Measurements from ENCODE around the gene BCL11A. TPM values are rescaled to one million over a fixed set of nuclear protein-coding genes. Genes with fewer than 3 reads are reported as not detected.

BCL11A gene
- total RNA-seq, 1 donor from 2014 or later = 0.67 TPM

DNA sequence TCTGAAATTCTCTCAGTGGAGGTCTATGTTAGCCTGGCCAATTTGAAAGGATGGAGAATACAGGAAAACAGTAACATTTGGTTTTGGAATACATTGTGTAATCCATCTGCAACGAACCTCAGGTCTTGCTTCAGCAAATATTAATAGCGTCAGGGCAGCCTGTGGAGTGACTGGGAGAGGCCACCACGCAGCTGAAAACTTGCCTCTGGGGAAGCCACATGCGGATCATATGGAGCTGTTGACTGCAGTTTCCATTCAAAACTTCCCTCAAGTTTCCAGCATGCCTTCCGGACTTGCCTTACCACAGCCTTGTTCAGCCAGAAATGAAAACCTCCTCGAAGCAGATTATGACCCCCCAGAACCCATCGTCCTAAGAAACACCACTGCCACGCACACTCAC is 25.7 kb downstream of the BCL11A start:
- no peak for DNase-seq (ENCODE audit: low spot score)
- TF ChIP-seq EZH2phosphoT487 (IDR thresholded peaks at IDR 0.05) = no peak
- no peak overlapping the region for H3K27ac ChIP-seq
- H2AFZ ChIP-seq (replicated peaks) = no peak overlapping the region
- H3K9me3 Mint-ChIP-seq = no peaks in the 10 kb centered on the region
- peaks cover 38% of the 10 kb centered on the region for H3K4me1 Mint-ChIP-seq
- no peak overlapping the region for H3K9ac ChIP-seq
- H4K20me1 ChIP-seq (ENCODE audit: low read depth) = no peaks in the 10 kb centered on the region
- no peaks in the 10 kb centered on the region for H3K9me3 ChIP-seq (ENCODE audit: low read depth)
- no peaks in the 10 kb centered on the region for H3K27me3 ChIP-seq
- peaks cover 15% of the 10 kb centered on the region for H3K79me2 ChIP-seq (ENCODE audit: low read depth)
- no peak overlapping the region for H3K4me2 ChIP-seq
- H3K36me3 Mint-ChIP-seq = peaks cover 3% of the 10 kb centered on the region
- no peaks in the 10 kb centered on the region for H3K36me3 ChIP-seq
- H3K4me3 ChIP-seq = no peak overlapping the region
- no peak overlapping the region for H3K4me3 Mint-ChIP-seq
- no peak overlapping the region for H3K27ac Mint-ChIP-seq
- H3F3A ChIP-seq (ENCODE audit: low read depth) = no peaks in the 10 kb centered on the region
- peaks cover 17% of the 10 kb centered on the region for H3K4me1 ChIP-seq
- H3K27me3 Mint-ChIP-seq (ENCODE audit: insufficient read depth, low read depth) = peaks cover 7% of the 10 kb centered on the region

DNA sequence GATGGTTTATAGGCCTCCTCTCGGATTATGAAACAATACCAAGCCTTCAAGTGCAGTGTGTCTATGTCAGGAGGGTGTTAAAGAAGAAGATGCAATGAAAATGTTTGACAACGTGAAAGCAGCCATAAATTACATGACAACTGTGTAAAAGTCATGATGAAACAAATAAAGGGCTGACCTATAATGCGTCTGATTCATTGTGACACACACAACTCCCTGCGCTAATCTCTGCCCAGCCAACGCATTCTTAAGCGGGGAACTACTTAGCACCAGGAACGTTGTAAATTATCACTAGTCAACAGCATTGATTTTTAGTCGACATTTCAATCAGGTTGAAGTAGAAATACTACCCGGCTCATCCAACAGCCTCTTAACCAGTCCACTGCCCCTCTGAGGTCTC is 26.8 kb downstream of the BCL11A start:
- no peak overlapping the region for H3K27ac ChIP-seq
- H2AFZ ChIP-seq (replicated peaks) = no peak overlapping the region
- H3K9me3 ChIP-seq (ENCODE audit: low read depth) = no peaks in the 10 kb centered on the region
- no peaks in the 10 kb centered on the region for H3F3A ChIP-seq (ENCODE audit: low read depth)
- no peak for DNase-seq (ENCODE audit: low spot score)
- H3K27ac Mint-ChIP-seq = no peak overlapping the region
- peaks cover 28% of the 10 kb centered on the region for H3K4me1 Mint-ChIP-seq
- peaks cover 3% of the 10 kb centered on the region for H3K36me3 Mint-ChIP-seq
- peaks cover 8% of the 10 kb centered on the region for H3K27me3 Mint-ChIP-seq (ENCODE audit: insufficient read depth, low read depth)
- TF ChIP-seq, protein P1, sequence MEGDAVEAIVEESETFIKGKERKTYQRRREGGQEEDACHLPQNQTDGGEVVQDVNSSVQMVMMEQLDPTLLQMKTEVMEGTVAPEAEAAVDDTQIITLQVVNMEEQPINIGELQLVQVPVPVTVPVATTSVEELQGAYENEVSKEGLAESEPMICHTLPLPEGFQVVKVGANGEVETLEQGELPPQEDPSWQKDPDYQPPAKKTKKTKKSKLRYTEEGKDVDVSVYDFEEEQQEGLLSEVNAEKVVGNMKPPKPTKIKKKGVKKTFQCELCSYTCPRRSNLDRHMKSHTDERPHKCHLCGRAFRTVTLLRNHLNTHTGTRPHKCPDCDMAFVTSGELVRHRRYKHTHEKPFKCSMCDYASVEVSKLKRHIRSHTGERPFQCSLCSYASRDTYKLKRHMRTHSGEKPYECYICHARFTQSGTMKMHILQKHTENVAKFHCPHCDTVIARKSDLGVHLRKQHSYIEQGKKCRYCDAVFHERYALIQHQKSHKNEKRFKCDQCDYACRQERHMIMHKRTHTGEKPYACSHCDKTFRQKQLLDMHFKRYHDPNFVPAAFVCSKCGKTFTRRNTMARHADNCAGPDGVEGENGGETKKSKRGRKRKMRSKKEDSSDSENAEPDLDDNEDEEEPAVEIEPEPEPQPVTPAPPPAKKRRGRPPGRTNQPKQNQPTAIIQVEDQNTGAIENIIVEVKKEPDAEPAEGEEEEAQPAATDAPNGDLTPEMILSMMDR (IDR thresholded peaks at IDR 0.05) = no peak
- TF ChIP-seq EZH2 (IDR thresholded peaks at IDR 0.05) = no peak
- no peak for TF ChIP-seq EZH2phosphoT487 (IDR thresholded peaks at IDR 0.05)
- H3K4me3 Mint-ChIP-seq = no peak overlapping the region
- no peak overlapping the region for H3K4me3 ChIP-seq
- H3K9me3 Mint-ChIP-seq = no peaks in the 10 kb centered on the region
- peaks cover 6% of the 10 kb centered on the region for H3K4me1 ChIP-seq
- H3K27me3 ChIP-seq = no peaks in the 10 kb centered on the region
- H3K36me3 ChIP-seq = no peaks in the 10 kb centered on the region
- H3K79me2 ChIP-seq (ENCODE audit: low read depth) = peaks cover 9% of the 10 kb centered on the region
- no peak overlapping the region for H3K4me2 ChIP-seq
- H4K20me1 ChIP-seq (ENCODE audit: low read depth) = no peaks in the 10 kb centered on the region
- H3K9ac ChIP-seq = no peak overlapping the region

DNA sequence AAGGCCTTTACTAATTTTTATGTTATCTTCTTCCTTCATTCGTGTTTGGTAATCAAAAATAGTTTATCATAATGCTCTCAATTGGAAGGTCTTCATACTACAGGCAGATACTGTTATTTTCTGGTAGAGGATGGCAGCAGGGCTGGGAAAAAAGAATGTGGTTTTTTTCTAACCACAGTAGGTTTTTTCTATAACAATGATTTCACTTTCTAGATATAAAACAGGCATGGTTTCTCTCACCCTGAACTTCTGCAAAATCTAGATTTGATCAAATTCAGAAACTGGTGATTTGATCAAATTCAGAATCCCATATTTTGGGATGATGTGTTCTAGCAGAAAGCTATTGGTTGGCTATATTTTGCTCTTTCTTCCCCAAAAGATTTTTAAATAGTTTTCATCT is 27.6 kb downstream of the BCL11A start:
- H3K9me3 ChIP-seq (ENCODE audit: low read depth) = no peaks in the 10 kb centered on the region
- no peak for TF ChIP-seq EZH2phosphoT487 (IDR thresholded peaks at IDR 0.05)
- TF ChIP-seq EZH2 (IDR thresholded peaks at IDR 0.05) = no peak
- TF ChIP-seq, protein P1 (IDR thresholded peaks at IDR 0.05) = no peak
- no peaks in the 10 kb centered on the region for H3K36me3 ChIP-seq
- Mint-ChIP-seq H3K4me1 (peaks cover 25% of the 10 kb centered on the region), H3K36me3 (peaks cover 3% of the 10 kb centered on the region), H3K9me3 (no peaks in the 10 kb centered on the region), H3K27me3 (ENCODE audit: insufficient read depth, low read depth) (peaks cover 8% of the 10 kb centered on the region), H3K27ac (no peak overlapping the region), H3K4me3 (no peak overlapping the region)
- H3F3A ChIP-seq (ENCODE audit: low read depth) = no peaks in the 10 kb centered on the region
- H3K9ac ChIP-seq = no peak overlapping the region
- no peak overlapping the region for H3K4me3 ChIP-seq
- H4K20me1 ChIP-seq (ENCODE audit: low read depth) = no peaks in the 10 kb centered on the region
- H3K4me1 ChIP-seq = no peaks in the 10 kb centered on the region
- no peak overlapping the region for H3K27ac ChIP-seq
- peaks cover 6% of the 10 kb centered on the region for H3K79me2 ChIP-seq (ENCODE audit: low read depth)
- DNase-seq (ENCODE audit: low spot score) = no peak
- no peak overlapping the region for H3K4me2 ChIP-seq
- H3K27me3 ChIP-seq = no peaks in the 10 kb centered on the region
- H2AFZ ChIP-seq (replicated peaks) = no peak overlapping the region

DNA sequence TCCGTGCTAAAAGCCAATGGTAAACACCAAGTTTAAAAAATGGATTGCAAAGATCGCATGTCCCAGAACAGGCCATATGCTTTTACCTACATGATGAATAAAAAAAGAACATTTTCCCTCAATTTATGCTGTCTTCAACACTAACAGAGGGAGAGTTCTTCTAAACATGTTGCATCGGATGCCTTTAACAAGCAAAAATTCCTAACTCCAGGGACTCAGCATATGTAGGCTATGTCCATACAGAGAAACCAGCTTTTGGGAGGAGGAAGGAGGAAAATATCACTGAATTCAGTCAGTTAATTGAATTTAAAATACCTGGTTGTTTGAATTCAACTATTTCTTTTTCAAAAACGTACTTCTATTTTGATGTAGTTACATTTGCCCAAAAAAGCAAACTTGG is 28.6 kb downstream of the BCL11A start:
- Mint-ChIP-seq H3K36me3 (peaks cover 3% of the 10 kb centered on the region), H3K4me1 (peaks cover 22% of the 10 kb centered on the region), H3K27me3 (ENCODE audit: insufficient read depth, low read depth) (peaks cover 8% of the 10 kb centered on the region), H3K4me3 (no peak overlapping the region), H3K27ac (no peak overlapping the region), H3K9me3 (no peaks in the 10 kb centered on the region)
- no peaks in the 10 kb centered on the region for H3F3A ChIP-seq (ENCODE audit: low read depth)
- H2AFZ ChIP-seq (replicated peaks) = no peak overlapping the region
- no peaks in the 10 kb centered on the region for H4K20me1 ChIP-seq (ENCODE audit: low read depth)
- H3K9me3 ChIP-seq (ENCODE audit: low read depth) = no peaks in the 10 kb centered on the region
- H3K4me2 ChIP-seq = no peak overlapping the region
- no peaks in the 10 kb centered on the region for H3K36me3 ChIP-seq
- H3K79me2 ChIP-seq (ENCODE audit: low read depth) = peaks cover 9% of the 10 kb centered on the region
- H3K4me1 ChIP-seq = peaks cover 10% of the 10 kb centered on the region
- TF ChIP-seq EZH2phosphoT487 (IDR thresholded peaks at IDR 0.05) (no peak), EZH2 (IDR thresholded peaks at IDR 0.05) (no peak)
- TF ChIP-seq, protein P1 (IDR thresholded peaks at IDR 0.05) = no peak
- DNase-seq (ENCODE audit: low spot score) = no peak
- H3K9ac ChIP-seq = no peak overlapping the region
- H3K27me3 ChIP-seq = no peaks in the 10 kb centered on the region
- no peak overlapping the region for H3K27ac ChIP-seq
- no peak overlapping the region for H3K4me3 ChIP-seq

Measured in neural progenitor cell (in vitro differentiated cells).